Cardiac muscle cell (in vitro differentiated cells and primary cell): ENCODE data around the gene PCYOX1L. TPM values are rescaled to one million over a fixed set of nuclear protein-coding genes. Genes with fewer than 3 reads are reported as not detected.
"Not testable (repeated sequence)": the region's sequence is repeated elsewhere in the genome, so short reads cannot be mapped to it uniquely, and the experiment has no call there.

Source experiments
- DNase-seq, 2 donors: peaks; one replicate each; pipeline versions ENCODE4 v3.0.0 to v3.0.0-alpha.2; 2010 to 2017; ENCODE audit warnings: low read depth in 1 of 2, low spot score in 1 of 2
- H3K27ac ChIP-seq: fragments of 200-600 bp; sonication (generic); 2 replicates; pipeline ENCODE4 v1.5.1; 2016
- H3K27me3 ChIP-seq: fragments of 200-600 bp; sonication (generic); 2 replicates; pipeline ENCODE4 v1.6.0; 2016; ENCODE audit warnings: control low read depth
- H3K36me3 ChIP-seq: fragments of 200-600 bp; sonication (generic); 2 replicates; pipeline ENCODE4 v1.5.1; 2016; ENCODE audit warnings: control low read depth
- H3K4me1 ChIP-seq: fragments of 200-600 bp; sonication (generic); 2 replicates; pipeline ENCODE4 v1.8.1; 2017; ENCODE audit warnings: low read depth, mild to moderate bottlenecking, mixed run types
- H3K4me3 ChIP-seq: fragments of 200-600 bp; sonication (generic); 2 replicates; pipeline ENCODE4 v1.5.1; 2016; ENCODE audit warnings: mild to moderate bottlenecking
- H3K9me3 ChIP-seq: fragments of 200-600 bp; sonication (generic); 2 replicates; pipeline ENCODE4 v1.5.1; 2017; ENCODE audit warnings: low read depth, mild to moderate bottlenecking, control low read depth
- polyA plus RNA-seq: library from polyadenylated mRNA; unstranded; fragments of >200 nt; fragmentation: Nextera tagmentation; extraction: Ambion mirVana; gene quantifications from 2 replicates; pipeline ENCODE4 v1.2.1, GENCODE V29; 2016
- total RNA-seq: library from RNA; depleted of rRNA; stranded (reverse); fragments of >200 nt; gene quantifications from 2 replicates; pipeline ENCODE4 v1.2.3, GENCODE V29; 2016
- TF ChIP-seq, protein P1 (sequence below): IDR thresholded peaks from 2 replicates; pipeline ENCODE4 v1.5.1; 2012; ENCODE audit warnings: low read depth, mild to moderate bottlenecking, low read length

Gene PCYOX1L
- total and polyA plus RNA-seq, 2 experiments from 2014 or later = 15.3 to 16.1 TPM

GRCh38 chr5:149387081-149387631 lies 29.3 kb downstream of the PCYOX1L start:
- TF ChIP-seq, protein P1, sequence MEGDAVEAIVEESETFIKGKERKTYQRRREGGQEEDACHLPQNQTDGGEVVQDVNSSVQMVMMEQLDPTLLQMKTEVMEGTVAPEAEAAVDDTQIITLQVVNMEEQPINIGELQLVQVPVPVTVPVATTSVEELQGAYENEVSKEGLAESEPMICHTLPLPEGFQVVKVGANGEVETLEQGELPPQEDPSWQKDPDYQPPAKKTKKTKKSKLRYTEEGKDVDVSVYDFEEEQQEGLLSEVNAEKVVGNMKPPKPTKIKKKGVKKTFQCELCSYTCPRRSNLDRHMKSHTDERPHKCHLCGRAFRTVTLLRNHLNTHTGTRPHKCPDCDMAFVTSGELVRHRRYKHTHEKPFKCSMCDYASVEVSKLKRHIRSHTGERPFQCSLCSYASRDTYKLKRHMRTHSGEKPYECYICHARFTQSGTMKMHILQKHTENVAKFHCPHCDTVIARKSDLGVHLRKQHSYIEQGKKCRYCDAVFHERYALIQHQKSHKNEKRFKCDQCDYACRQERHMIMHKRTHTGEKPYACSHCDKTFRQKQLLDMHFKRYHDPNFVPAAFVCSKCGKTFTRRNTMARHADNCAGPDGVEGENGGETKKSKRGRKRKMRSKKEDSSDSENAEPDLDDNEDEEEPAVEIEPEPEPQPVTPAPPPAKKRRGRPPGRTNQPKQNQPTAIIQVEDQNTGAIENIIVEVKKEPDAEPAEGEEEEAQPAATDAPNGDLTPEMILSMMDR = no peak
- H3K9me3 ChIP-seq = no peaks in the 10 kb centered on the region
- peak overlapping the region; percentile 99 for H3K27ac ChIP-seq
- H3K4me3 ChIP-seq = no peak overlapping the region
- DNase-seq = peak; percentile 62 to 80
- no peaks in the 10 kb centered on the region for H3K36me3 ChIP-seq
- H3K27me3 ChIP-seq = no peaks in the 10 kb centered on the region
- peaks cover 86% of the 10 kb centered on the region for H3K4me1 ChIP-seq

GRCh38 chr5:149387982-149388381 lies 30.1 kb downstream of the PCYOX1L start:
- peak overlapping the region; percentile 99 for H3K27ac ChIP-seq
- H3K27me3 ChIP-seq = no peaks in the 10 kb centered on the region
- H3K4me1 ChIP-seq = peaks cover 78% of the 10 kb centered on the region
- peak in 1 of 2 donors; percentile 86 for DNase-seq
- no peak overlapping the region for H3K4me3 ChIP-seq
- no peaks in the 10 kb centered on the region for H3K9me3 ChIP-seq
- no peaks in the 10 kb centered on the region for H3K36me3 ChIP-seq
- TF ChIP-seq, protein P1 = no peak

- Histone ChIP-seq H3K4me1 (peaks cover 71% of the 10 kb centered on the region), H3K9me3 (no peaks in the 10 kb centered on the region), H3K4me3 (no peak overlapping the region), H3K27me3 (no peaks in the 10 kb centered on the region), H3K36me3 (no peaks in the 10 kb centered on the region), H3K27ac (peak overlapping the region; percentile 99)
- DNase-seq = no peak
- TF ChIP-seq, protein P1 = no peak
Measured at GRCh38 chr5:149388498-149389190, 30.8 kb downstream of the PCYOX1L start.

GRCh38 chr5:149389552-149390495 lies 32.0 kb downstream of the PCYOX1L start:
- Histone ChIP-seq H3K4me1 (peaks cover 61% of the 10 kb centered on the region), H3K4me3 (no peak overlapping the region), H3K27ac (peak overlapping the region; percentile 4), H3K9me3 (no peaks in the 10 kb centered on the region), H3K27me3 (no peaks in the 10 kb centered on the region), H3K36me3 (no peaks in the 10 kb centered on the region)
- no peak for DNase-seq
- TF ChIP-seq, protein P1 = no peak

DNA sequence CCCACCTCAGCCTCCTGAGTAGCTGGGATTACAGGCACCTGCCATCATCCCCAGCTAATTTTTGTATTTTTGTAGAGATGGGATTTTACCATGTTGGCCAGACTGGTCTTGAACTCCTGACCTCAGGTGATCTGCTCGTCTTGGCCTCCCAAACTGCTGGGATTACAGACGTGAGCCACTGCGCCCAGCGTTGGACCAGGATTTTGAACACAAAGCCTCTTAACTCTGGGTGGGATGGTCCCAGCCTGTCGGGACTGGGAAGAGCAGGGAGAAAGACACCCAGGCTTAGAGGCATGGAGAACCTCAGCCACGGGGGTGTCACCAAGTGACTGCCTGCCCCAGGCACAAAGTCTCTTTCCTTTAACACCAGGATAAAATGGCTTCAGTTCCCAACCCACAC lies 33.2 kb downstream of the PCYOX1L start:
- not testable (repeated sequence) for H3K4me3 ChIP-seq, H3K27me3 ChIP-seq, DNase-seq, H3K9me3 ChIP-seq, H3K36me3 ChIP-seq
- H3K27ac ChIP-seq = peak overlapping the region; percentile 94
- peaks cover 52% of the 10 kb centered on the region for H3K4me1 ChIP-seq
